Stimulated activated CD8-positive, alpha-beta memory T cell treated with anti-CD3 and anti-CD28 coated beads, Interleukin-4, amount 100 ng/mL, for 4 hours (primary cell): ENCODE data around the gene TMTC4.
"Not testable (repeated sequence)": the region's sequence is repeated elsewhere in the genome, so short reads cannot be mapped to it uniquely, and the experiment has no call there.

ENCODE experiments used
- DNase-seq, 2 donors: peaks; one replicate each; pipeline ENCODE4 v3.0.0-alpha.2; 2020; ENCODE audit warnings: low read depth in 2 of 2, low spot score in 1 of 2

Gene TMTC4

GRCh38 chr13:100588331-100589177 lies 86.0 kb downstream of the TMTC4 start, which contains the start of gene GGACT:
TSS of gene GGACT (minus strand) at chr13:100588789. CDS start at chr13:100532591, 56,198 bp downstream.
- peak; percentile 56 to 67 for DNase-seq

DNA sequence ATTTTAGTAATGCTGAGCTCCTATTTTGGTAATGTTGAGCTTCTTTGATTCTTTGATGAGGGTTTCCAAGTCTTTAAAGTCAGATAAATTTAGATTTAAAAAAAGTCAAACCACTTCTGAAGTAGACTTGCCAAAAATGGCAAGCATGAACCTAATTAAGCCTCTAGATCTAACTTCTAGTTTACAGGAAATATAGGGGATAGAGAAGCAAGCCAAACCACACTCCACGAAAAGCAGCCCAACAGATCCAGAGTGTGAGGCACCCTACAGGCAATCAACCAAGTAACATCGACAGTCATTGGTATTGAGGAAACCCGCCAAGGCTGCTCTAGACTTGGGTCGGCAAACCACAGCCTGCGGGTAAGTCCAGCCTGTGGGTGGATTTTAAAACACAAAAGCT lies 89.7 kb downstream of the TMTC4 start:
- DNase-seq, result no peak

DNA sequence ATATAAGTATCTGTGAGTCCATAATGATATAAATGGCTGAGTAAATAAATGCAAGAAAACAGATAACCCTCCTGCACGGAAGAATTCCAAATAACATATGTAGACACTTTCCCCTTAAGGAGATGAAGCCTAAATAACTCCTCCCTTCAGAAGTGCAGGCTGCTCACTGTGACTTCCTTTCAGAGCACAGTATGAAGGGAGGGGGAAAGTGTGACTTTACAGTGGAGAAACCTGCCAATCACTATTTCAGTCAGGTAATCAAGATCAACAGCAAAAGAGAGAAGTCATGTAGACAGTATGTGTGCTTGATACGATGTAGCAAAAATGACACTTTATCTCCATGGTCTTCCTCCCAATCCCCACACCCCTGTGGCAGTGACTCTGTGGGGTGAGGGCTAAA lies 93.1 kb downstream of the TMTC4 start:
- DNase-seq, result no peak

- no peak for DNase-seq
These were observed 93.6 kb downstream of the TMTC4 start for GRCh38 chr13:100581030-100581429.

DNA sequence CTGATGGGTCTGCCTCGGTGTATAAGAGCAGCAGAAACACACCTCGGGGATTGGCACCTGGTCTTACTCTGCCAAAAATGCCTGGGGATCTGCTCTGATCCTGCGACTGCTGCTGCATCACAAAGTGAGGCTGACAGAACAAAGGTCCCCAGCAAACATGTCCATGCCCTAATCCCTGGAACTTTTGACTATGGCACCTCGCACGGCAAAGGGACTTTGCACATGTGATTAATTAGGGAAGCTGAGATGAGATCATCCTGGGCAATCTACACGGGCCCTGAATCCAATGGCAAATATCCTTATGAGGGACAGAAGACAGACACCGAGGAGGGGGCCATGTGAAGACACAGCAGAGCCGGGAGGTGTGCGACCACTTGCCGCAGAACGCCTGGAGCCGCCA lies 94.5 kb downstream of the TMTC4 start:
- no peak for DNase-seq

DNA sequence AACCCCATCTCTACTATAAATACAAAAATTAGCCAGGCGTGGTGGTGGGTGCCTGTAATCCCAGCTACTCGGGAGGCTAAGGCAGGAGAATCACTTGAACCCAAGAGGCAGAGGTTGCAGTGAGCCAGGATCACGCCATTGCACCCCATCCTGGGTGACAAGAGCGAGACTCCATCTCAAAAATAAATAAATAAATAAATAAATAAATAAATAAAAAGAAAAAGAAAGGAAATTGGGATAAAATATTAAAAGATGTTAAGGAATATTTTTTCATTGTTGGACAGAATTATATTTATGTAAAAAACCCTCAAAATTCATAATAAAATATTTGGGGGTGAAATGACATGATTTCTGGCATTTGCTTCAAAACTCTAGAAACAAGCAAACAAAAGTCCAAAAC lies 97.4 kb downstream of the TMTC4 start:
- not testable (repeated sequence) for DNase-seq

DNA sequence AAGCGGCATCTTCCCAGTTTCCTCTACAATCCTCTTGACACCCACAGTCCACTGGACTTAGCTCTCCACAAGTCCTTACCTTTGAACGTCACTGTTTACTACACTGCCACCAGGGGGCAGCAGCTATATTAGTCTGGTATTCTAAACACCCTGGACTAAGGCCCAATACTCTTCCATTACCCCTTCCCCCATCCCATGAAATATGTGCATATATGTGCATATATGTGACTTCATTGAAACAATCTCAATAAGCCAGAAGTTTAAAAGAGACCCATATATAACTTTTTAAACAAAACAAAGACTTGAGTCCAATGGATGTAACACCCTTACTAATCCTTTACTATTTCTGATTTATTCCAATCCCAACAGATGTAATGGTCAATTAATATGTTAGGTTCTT lies 101.5 kb downstream of the TMTC4 start:
- peak; percentile 48 to 65 for DNase-seq

DNA sequence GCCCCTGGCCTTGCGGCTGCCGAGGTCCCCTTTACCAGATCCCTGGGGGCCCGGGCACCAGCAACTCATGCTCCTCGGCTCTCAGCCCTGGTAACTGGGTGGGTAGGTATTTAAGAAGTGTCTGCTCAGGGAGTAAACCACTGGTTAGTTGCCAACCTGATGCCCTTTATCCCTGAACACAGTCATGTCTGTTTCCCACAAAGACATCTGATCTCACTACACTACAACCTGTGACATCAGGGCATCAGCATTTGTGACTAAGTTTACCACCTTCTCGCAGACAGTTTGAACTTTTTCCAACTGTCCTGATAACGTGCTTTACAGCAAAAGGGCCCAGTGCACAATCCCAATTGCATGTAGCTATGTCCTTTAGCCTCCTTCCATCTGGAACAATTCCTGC lies 108.1 kb downstream of the TMTC4 start:
- no peak for DNase-seq

- no peak for DNase-seq
These were observed 109.3 kb downstream of the TMTC4 start for GRCh38 chr13:100565286-100565685.

- DNase-seq, result no peak
These were observed 110.0 kb downstream of the TMTC4 start for GRCh38 chr13:100564444-100565223.

- no peak for DNase-seq
These were observed 110.8 kb downstream of the TMTC4 start for GRCh38 chr13:100563779-100564178.

DNA sequence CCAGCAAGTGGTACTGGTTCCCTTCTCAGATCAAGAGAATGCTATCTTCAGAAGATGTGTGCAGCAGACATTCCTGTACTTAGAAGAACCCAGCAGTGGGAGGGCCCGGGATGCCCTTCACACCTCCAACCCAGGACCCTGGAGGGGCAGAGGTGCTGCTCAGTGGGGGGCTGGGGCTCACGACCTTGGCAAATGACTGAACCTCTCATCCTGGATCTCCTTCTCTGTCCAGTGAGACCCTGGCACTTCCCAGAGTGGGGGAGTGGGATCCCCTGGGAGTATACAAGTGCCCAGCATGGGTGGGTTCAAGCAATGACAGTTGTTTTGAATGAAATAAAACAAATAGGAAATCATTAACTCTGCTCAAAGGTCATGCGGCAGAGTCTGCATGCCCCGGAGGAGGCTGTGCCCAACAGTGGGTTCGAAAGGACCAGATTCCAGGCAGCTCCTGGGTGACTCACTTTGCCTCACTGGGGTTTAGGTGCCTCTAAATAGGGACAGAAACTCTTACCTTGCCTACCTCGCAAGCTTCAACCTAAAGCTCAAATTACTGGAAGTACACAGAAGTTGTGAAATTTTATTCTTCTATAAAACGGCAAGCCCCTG lies 112.9 kb downstream of the TMTC4 start:
- no peak for DNase-seq

GRCh38 chr13:100561158-100561499 lies 113.5 kb downstream of the TMTC4 start:
- no peak for DNase-seq

GRCh38 chr13:100560498-100561157 lies 114.0 kb downstream of the TMTC4 start:
- no peak for DNase-seq

GRCh38 chr13:100559886-100560285 lies 114.7 kb downstream of the TMTC4 start:
- DNase-seq, result no peak
